Upper lobe of left lung (tissue), 6 donors: ENCODE measurements around the gene ANKMY1. TPM values are rescaled to one million over a fixed set of nuclear protein-coding genes. Genes with fewer than 3 reads are reported as not detected.
"Not testable (repeated sequence)": the region's sequence is repeated elsewhere in the genome, so short reads cannot be mapped to it uniquely, and the experiment has no call there.

Experiments
- ATAC-seq, 2 donors: fragments of 200-7000 bp; cut with Tn5 transposase; one replicate each; pipeline ENCODE4 v1.9.1; 2022; ENCODE audit warnings: mild to moderate bottlenecking in 2 of 2, moderate library complexity in 2 of 2; ENCODE audit not compliant: low FRiP score in 2 of 2
- DNase-seq, 2 donors: peaks; one replicate each; pipeline ENCODE4 v3.0.0-alpha.2; 2019 to 2020
- H3K27ac ChIP-seq, 4 donors: fragments of 200-600 bp; sonication (generic); one replicate each; pipeline ENCODE4 v1.5.1; 2016 to 2019
- H3K27me3 ChIP-seq, 4 donors: fragments of 200-600 bp; sonication (generic); one replicate each; pipeline ENCODE4 v1.5.1; 2017 to 2019
- H3K36me3 ChIP-seq, 4 donors: fragments of 200-600 bp; sonication (generic); one replicate each; pipeline ENCODE4 v1.5.1; 2016 to 2019
- H3K4me1 ChIP-seq, 4 donors: fragments of 200-600 bp; sonication (generic); one replicate each; pipeline ENCODE4 v1.5.1; 2018 to 2019
- H3K4me3 ChIP-seq, 4 donors: fragments of 200-600 bp; sonication (generic); one replicate each; pipeline ENCODE4 v1.5.1; 2017 to 2019; ENCODE audit warnings: mild to moderate bottlenecking in 2 of 4, moderate library complexity in 1 of 4
- H3K9me3 ChIP-seq, 4 donors: fragments of 200-600 bp; sonication (generic); one replicate each; pipeline ENCODE4 v1.5.1; 2018 to 2019
- CTCF ChIP-seq, 6 experiments: fragments of 450-650 bp in 4 of 6; fragments of 200-600 bp in 2 of 6; sonication (generic) in 2 of 6; IDR thresholded peaks; one replicate each; pipeline ENCODE4 v1.5.1; 2016 to 2019; ENCODE audit warnings: antibody characterized with exemption in 6 of 6
- EP300 ChIP-seq, 4 donors: sonication (generic); formaldehyde crosslinking; IDR thresholded peaks; one replicate each; pipeline ENCODE4 v1.5.1; 2017; ENCODE audit warnings: antibody characterized with exemption in 4 of 4, control low read depth in 2 of 4
- POLR2A ChIP-seq, 4 donors: fragments of 450-650 bp; IDR thresholded peaks; one replicate each; pipeline ENCODE4 v1.5.1; 2016 to 2017; ENCODE audit warnings: antibody characterized with exemption in 4 of 4, mild to moderate bottlenecking in 2 of 4
- POLR2AphosphoS5 ChIP-seq, 2 donors: sonication (generic); formaldehyde crosslinking; IDR thresholded peaks; one replicate each; pipeline ENCODE4 v1.5.1; 2017; ENCODE audit warnings: antibody characterized with exemption in 2 of 2
- WGBS, 2 donors: methylation state at CpG; one replicate each; pipeline ENCODE4 v1.1.5; 2017 to 2018; 5-methylcytosine and 5-hydroxymethylcytosine counted together
- total RNA-seq, 6 donors: library from RNA; depleted of rRNA in 4 of 6; stranded (reverse); fragments of >200 nt in 4 of 6; gene quantifications; one replicate each; pipeline versions ENCODE4 v1.1.0 to v1.2.1, GENCODE V29; 2016 to 2021
- donor health status: DM: no; HTN: no; CAD: no; lungs with moderate emphysema.
- donor health status: DM: no; HTN: yes; CAD: no; lungs with severe emphysema.

Gene ANKMY1
- total RNA-seq, 6 donors from 2014 or later: 23.7 to 97.4 (median 26.9) TPM

GRCh38 chr2:240565333-240566202 is 7.8 kb upstream of the ANKMY1 start:
- 19 to 37% methylated on average over 16 to 26 of the region's 26 CpGs for WGBS, 2 donors
- peak; percentile 62 to 86 for ATAC-seq
- Histone ChIP-seq H3K4me3 (peak overlapping the region in 3 of 4 donors; percentile 79 to 89 (median 83)), H3K4me1 (peaks cover 57 to 87% (median 75%) of the 10 kb centered on the region in 4 donors), H3K36me3 (no peaks in the 10 kb centered on the region), H3K27me3 (no peaks in the 10 kb centered on the region), H3K27ac (peak overlapping the region; percentile 94 to 97 (median 96)), H3K9me3 (no peaks in the 10 kb centered on the region)
- peak; percentile 87 to 98 for DNase-seq
- TF ChIP-seq POLR2A (IDR thresholded peaks at IDR 0.05): peak in 3 of 4 donors; percentile 14 to 68 (median 50)
- peak; percentile 76 to 89 for TF ChIP-seq POLR2AphosphoS5 (IDR thresholded peaks at IDR 0.05)
- TF ChIP-seq CTCF (IDR thresholded peaks at IDR 0.05): no peak
- TF ChIP-seq EP300 (IDR thresholded peaks at IDR 0.05): peak in 1 of 4 donors; percentile 83

- TF ChIP-seq POLR2AphosphoS5 (IDR thresholded peaks at IDR 0.05) (no peak), POLR2A (IDR thresholded peaks at IDR 0.05) (no peak), CTCF (IDR thresholded peaks at IDR 0.05) (no peak), EP300 (IDR thresholded peaks at IDR 0.05) (no peak)
- Histone ChIP-seq H3K27ac (peak overlapping the region; percentile 94 to 97 (median 96)), H3K27me3 (no peaks in the 10 kb centered on the region), H3K36me3 (no peaks in the 10 kb centered on the region), H3K4me3 (peak overlapping the region in 2 of 4 donors; percentile 83 to 89), H3K4me1 (peaks cover 52 to 87% (median 69%) of the 10 kb centered on the region in 4 donors), H3K9me3 (no peaks in the 10 kb centered on the region)
- DNase-seq: no peak
- no peak for ATAC-seq
- WGBS, 2 donors: 77% methylated on average over 7 to 10 of the region's 10 CpGs
These were observed 7.0 kb upstream of the ANKMY1 start for GRCh38 chr2:240564561-240565332.

- Histone ChIP-seq H3K36me3 (no peaks in the 10 kb centered on the region), H3K4me1 (peaks cover 53 to 87% (median 69%) of the 10 kb centered on the region in 4 donors), H3K27me3 (no peaks in the 10 kb centered on the region), H3K27ac (peak overlapping the region; percentile 20 to 97 (median 96)), H3K9me3 (no peaks in the 10 kb centered on the region), H3K4me3 (no peak overlapping the region)
- DNase-seq: peak in 1 of 2 donors; percentile 55
- no peak for ATAC-seq
- 96% methylated on average over 12 of the region's 12 CpGs for WGBS, 2 donors
- TF ChIP-seq EP300 (IDR thresholded peaks at IDR 0.05) (no peak), POLR2AphosphoS5 (IDR thresholded peaks at IDR 0.05) (no peak), POLR2A (IDR thresholded peaks at IDR 0.05) (no peak), CTCF (IDR thresholded peaks at IDR 0.05) (no peak)
These were observed 6.3 kb upstream of the ANKMY1 start for GRCh38 chr2:240563951-240564560.

- 94 to 98% methylated on average over 17 of the region's 17 CpGs for WGBS, 2 donors
These were observed 5.4 kb upstream of the ANKMY1 start for GRCh38 chr2:240563231-240563630.

More at GRCh38 chr2:240563231-240563630, 5.4 kb upstream of the ANKMY1 start:
- H3K9me3 ChIP-seq, H3K27me3 ChIP-seq, H3K36me3 ChIP-seq, ATAC-seq, H3K4me3 ChIP-seq: not testable (repeated sequence)
- peak in 1 of 2 donors; percentile 22 for DNase-seq
- H3K27ac ChIP-seq: peak overlapping the region in 1 of 4 donors; percentile 98
- H3K4me1 ChIP-seq: peaks cover 61 to 92% (median 73%) of the 10 kb centered on the region in 4 donors
